22Rv1 (cell line): Measurements from ENCODE around the gene HDLBP.
A peak's percentile ranks its signal among the peaks of the same experiment; 100 is the strongest.

Experiments used
- H3K27ac ChIP-seq: fragments of 450-650 bp; 2 replicates; pipeline ENCODE4 v1.5.1; 2017
- CTCF ChIP-seq: fragments of 450-650 bp; IDR thresholded peaks from 2 replicates; pipeline ENCODE4 v1.5.1; 2017; ENCODE audit warnings: mild to moderate bottlenecking
- ZFX ChIP-seq: fragments of 450-650 bp; IDR thresholded peaks from 2 replicates; pipeline ENCODE4 v1.6.1; 2017; ENCODE audit warnings: antibody characterized with exemption, borderline replicate concordance

HDLBP gene

GRCh38 chr2:241349941-241350340 lies 34.5 kb upstream of the HDLBP start:
- TF ChIP-seq ZFX: no peak
- H3K27ac ChIP-seq: no peak overlapping the region

GRCh38 chr2:241344925-241345651 lies 29.6 kb upstream of the HDLBP start:
- no peak overlapping the region for H3K27ac ChIP-seq
- TF ChIP-seq CTCF (no peak), ZFX (no peak)

GRCh38 chr2:241340631-241341163 lies 25.2 kb upstream of the HDLBP start:
- no peak overlapping the region for H3K27ac ChIP-seq
- TF ChIP-seq ZFX (no peak), CTCF (no peak)

- TF ChIP-seq ZFX (no peak), CTCF (no peak)
- no peak overlapping the region for H3K27ac ChIP-seq
These were observed 24.6 kb upstream of the HDLBP start for GRCh38 chr2:241339839-241340630.

GRCh38 chr2:241334813-241335212 lies 19.3 kb upstream of the HDLBP start:
- H3K27ac ChIP-seq: no peak overlapping the region
- TF ChIP-seq ZFX: no peak
- no peak for TF ChIP-seq CTCF

- TF ChIP-seq ZFX (no peak), CTCF (no peak)
- H3K27ac ChIP-seq: no peak overlapping the region
These were observed 15.1 kb upstream of the HDLBP start for GRCh38 chr2:241330616-241330981.

GRCh38 chr2:241329669-241330615 lies 14.5 kb upstream of the HDLBP start:
- peak overlapping the region; percentile 15; the same call in 1 of the 2 replicates for H3K27ac ChIP-seq
- TF ChIP-seq CTCF: no peak
- no peak for TF ChIP-seq ZFX
